Posterior cingulate gyrus (tissue), 11 donors: Measurements from ENCODE around the gene TRERF1.

ENCODE experiments used
- DNase-seq, 10 donors: peaks; one replicate each; pipeline versions ENCODE4 v3.0.0 to v3.0.0-alpha.2; 2020 to 2021; ENCODE audit warnings: mixed read lengths in 3 of 10
- intact Hi-C: fragments of 100-400 bp; cut with DNase I; formaldehyde crosslinking; loops from one replicate; pipeline ENCODE4 v1.15.1; 2023

Gene TRERF1

GRCh38 chr6:42264852-42265390, 186.8 kb downstream of the TRERF1 start:
- intact Hi-C loops, result no loop called here

GRCh38 chr6:42264162-42264851, 187.4 kb downstream of the TRERF1 start:
- intact Hi-C loops, result no loop called here
- DNase-seq, result no peak

More at GRCh38 chr6:42264852-42265390, 186.8 kb downstream of the TRERF1 start:
- DNase-seq, result no peak

- no peak for DNase-seq
- intact Hi-C loops, result no loop called here
Observed at GRCh38 chr6:42263165-42263728, 188.5 kb downstream of the TRERF1 start.

- DNase-seq, result peak in 1 of 10 donors; percentile 19
- intact Hi-C loops, result no loop called here
Observed at GRCh38 chr6:42260972-42261371, 190.8 kb downstream of the TRERF1 start.

- DNase-seq, result no peak
- intact Hi-C loops, result no loop called here
Observed at GRCh38 chr6:42260396-42260888, 191.3 kb downstream of the TRERF1 start.

GRCh38 chr6:42259841-42260395, 191.8 kb downstream of the TRERF1 start:
- intact Hi-C loops, result loop anchor here (10.0 kb wide), 1 partner anchor 275 kb away; no protein-coding TSS in a partner anchor
- DNase-seq, result no peak

- intact Hi-C loops, result loop anchor here (10.0 kb wide), 1 partner anchor 276 kb away; no protein-coding TSS in a partner anchor
- no peak for DNase-seq
Observed at GRCh38 chr6:42259286-42259685, 192.4 kb downstream of the TRERF1 start.

GRCh38 chr6:42257614-42258013, 194.1 kb downstream of the TRERF1 start:
- intact Hi-C loops, result loop anchor here (10.0 kb wide), 1 partner anchor 277 kb away; no protein-coding TSS in a partner anchor

GRCh38 chr6:42257063-42257462, 194.7 kb downstream of the TRERF1 start:
- intact Hi-C loops, result loop anchor here (10.0 kb wide), 1 partner anchor 278 kb away; no protein-coding TSS in a partner anchor
- DNase-seq, result no peak

More at GRCh38 chr6:42257614-42258013, 194.1 kb downstream of the TRERF1 start:
- no peak for DNase-seq

GRCh38 chr6:42255050-42255449, 196.7 kb downstream of the TRERF1 start:
- DNase-seq, result no peak
- intact Hi-C loops, result loop anchor here (10.0 kb wide), 1 partner anchor 280 kb away; no protein-coding TSS in a partner anchor

GRCh38 chr6:42254505-42254904, 197.2 kb downstream of the TRERF1 start:
- no peak for DNase-seq
- intact Hi-C loops, result loop anchor here (10.0 kb wide), 1 partner anchor 280 kb away; no protein-coding TSS in a partner anchor

GRCh38 chr6:42251911-42252637, 199.7 kb downstream of the TRERF1 start:
- intact Hi-C loops, result loop anchor here (10.0 kb wide), 1 partner anchor 283 kb away; no protein-coding TSS in a partner anchor
- DNase-seq, result peak in 3 of 10 donors; percentile 13 to 89 (median 74)

GRCh38 chr6:42251500-42251899, 200.2 kb downstream of the TRERF1 start:
- DNase-seq, result no peak
- intact Hi-C loops, result loop anchor here (10.0 kb wide), 1 partner anchor 283 kb away; no protein-coding TSS in a partner anchor

- intact Hi-C loops, result loop anchor here (10.0 kb wide), 1 partner anchor 284 kb away; no protein-coding TSS in a partner anchor
- no peak for DNase-seq
Observed at GRCh38 chr6:42250274-42250931, 201.3 kb downstream of the TRERF1 start.

GRCh38 chr6:42249279-42249678, 202.4 kb downstream of the TRERF1 start:
- intact Hi-C loops, result no loop called here
- peak in 1 of 10 donors; percentile 55 for DNase-seq

- intact Hi-C loops, result no loop called here
Observed at GRCh38 chr6:42243046-42243445, 208.7 kb downstream of the TRERF1 start.

GRCh38 chr6:42241915-42242314, 209.8 kb downstream of the TRERF1 start:
- no peak for DNase-seq
- intact Hi-C loops, result no loop called here

More at GRCh38 chr6:42243046-42243445, 208.7 kb downstream of the TRERF1 start:
- DNase-seq, result peak in 2 of 10 donors; percentile 49 to 71

GRCh38 chr6:42239736-42240375, 211.9 kb downstream of the TRERF1 start:
- intact Hi-C loops, result no loop called here
- DNase-seq, result no peak

GRCh38 chr6:42239333-42239732, 212.4 kb downstream of the TRERF1 start:
- DNase-seq, result peak in 1 of 10 donors; percentile 55
- intact Hi-C loops, result no loop called here
